ENCODE data around the gene CARTPT.

The CARTPT gene

DNA sequence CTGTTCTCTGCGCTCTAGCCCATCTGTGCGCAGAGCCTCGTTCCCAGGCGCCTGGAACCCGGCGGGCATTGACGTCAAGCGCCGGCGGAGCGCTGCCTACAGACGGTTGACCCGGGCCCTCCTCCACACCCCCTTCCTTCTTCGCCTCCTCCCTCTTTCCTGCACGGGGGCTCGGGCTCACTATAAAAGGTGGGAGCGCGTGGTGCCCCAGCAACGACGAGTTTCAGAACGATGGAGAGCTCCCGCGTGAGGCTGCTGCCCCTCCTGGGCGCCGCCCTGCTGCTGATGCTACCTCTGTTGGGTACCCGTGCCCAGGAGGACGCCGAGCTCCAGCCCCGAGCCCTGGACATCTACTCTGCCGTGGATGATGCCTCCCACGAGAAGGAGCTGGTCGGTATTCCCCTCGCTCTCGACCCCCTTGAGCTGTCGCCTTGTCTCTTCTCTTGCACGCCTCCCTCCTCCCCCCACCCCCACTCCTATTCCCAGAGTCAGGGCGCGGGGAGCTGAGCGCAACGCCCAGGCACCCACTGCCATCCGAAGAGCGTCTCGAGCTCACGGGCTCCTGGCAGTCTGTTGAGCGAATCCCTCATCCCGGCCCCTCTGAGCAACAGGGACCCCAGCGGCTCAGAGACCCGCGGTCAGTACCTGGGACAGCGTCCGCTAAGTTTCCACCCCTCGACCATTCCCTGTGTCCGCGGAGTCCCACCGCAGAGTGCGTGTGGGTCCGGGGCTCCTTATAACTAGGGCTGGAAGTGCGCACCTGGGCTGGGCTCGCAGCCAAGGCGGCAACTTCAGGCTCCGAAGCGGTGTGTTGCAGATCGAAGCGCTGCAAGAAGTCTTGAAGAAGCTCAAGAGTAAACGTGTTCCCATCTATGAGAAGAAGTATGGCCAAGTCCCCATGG lies at the start of gene CARTPT:
TSS of gene CARTPT (plus strand) at position 213 of the 902 bp plus-strand sequence. CDS start at position 232, 19 bp downstream.
- no peak for DNase-seq (ENCODE audit: low read depth)

DNA sequence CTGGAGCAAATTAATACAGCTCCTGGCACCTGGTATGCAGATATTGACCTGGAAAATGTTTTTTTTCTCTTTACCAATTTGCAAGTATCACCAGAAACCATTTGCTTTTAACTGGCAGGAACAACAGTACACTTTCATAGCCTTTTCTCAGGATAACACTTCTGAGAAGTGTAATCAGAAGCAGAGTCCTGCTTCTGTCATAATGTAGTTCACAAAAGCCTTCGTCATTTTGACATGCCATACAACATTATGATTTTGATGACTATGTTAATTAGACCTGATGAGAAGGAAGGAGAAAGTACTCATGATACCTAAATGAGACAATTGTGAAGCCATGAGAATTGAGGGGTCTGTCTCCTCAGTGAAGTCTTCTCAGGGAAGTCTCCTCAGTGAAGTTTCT lies 41.1 kb upstream of the CARTPT start:
- DNase-seq (ENCODE audit: low read depth), result no peak

DNA sequence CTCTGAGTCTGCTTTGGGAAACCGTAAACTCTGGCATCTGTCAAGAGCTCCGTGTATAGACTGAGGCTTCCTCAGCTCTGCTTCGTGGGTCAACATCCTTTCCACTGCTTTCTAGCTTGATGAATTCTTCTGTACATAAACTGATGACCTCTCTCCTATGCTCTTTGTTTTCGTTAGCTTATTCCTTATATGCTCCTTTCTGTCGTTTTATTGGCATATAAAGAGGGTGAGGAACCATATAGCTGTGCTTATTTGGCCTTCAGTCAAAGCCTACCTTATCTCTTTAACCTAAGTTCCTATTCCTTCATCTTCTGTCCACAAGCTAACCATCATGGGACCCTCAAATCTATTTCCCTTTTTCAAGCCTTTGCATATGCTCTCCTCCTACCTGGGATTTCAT lies 39.4 kb upstream of the CARTPT start:
- no peak for DNase-seq (ENCODE audit: low read depth)

DNA sequence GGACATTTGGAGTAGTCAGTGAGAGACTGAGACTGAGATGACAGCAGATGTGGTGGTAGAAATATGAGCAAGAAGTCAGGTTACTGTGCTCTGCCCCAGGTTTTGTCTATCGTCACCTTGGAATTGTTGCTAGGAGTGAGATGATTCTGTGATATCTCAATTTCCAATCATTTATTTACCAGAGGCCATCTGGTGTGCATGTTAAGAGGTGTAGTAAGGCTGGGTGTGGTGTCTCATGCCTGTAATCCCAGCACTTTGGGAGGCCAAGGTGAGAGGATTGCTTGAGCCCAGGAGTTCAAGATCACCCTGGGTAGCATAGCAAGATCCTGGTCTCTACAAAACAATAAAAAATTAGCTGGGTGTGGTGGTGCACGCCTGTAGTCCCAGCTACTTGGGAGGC lies 38.6 kb upstream of the CARTPT start:
- no peak for DNase-seq (ENCODE audit: low read depth)

DNA sequence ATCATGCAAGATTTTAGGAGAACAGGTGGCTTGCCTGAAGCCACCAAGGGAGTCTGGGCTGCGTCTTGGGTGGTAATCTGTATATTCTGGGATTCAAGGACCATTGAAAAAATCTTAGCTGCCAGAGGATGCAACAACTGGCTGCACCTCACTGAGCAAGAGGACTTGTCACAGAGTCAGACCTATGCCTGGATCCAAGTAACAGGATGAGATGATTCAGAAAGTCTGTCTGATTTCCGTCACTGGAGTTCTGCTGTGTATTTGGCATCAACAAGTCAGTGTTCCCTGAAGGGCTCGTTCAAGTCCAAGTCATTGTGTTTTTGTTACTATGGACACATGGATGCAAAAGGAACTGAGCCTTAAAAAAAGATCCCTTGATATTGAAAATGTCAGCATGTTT lies 37.8 kb upstream of the CARTPT start:
- no peak for DNase-seq (ENCODE audit: low read depth)

DNA sequence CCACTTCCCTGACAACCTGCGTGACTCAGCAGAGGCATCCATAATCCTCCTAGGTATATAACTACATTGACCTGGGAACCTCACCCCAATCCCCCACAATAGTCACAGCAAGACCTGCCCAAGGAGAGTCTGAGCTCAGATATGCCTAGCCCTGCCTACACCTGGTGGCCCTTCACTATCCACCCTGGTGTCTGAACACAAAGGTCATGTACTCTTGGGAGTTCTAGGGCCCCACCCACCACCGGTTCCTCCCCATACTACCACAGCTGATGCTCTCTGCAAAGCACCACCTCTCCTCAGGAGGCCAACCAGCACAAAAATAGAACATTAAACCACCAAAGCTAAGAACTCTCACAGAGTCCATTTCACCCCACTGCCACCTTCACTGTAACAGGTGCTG lies 34.8 kb upstream of the CARTPT start:
- no peak for DNase-seq (ENCODE audit: low read depth)

DNA sequence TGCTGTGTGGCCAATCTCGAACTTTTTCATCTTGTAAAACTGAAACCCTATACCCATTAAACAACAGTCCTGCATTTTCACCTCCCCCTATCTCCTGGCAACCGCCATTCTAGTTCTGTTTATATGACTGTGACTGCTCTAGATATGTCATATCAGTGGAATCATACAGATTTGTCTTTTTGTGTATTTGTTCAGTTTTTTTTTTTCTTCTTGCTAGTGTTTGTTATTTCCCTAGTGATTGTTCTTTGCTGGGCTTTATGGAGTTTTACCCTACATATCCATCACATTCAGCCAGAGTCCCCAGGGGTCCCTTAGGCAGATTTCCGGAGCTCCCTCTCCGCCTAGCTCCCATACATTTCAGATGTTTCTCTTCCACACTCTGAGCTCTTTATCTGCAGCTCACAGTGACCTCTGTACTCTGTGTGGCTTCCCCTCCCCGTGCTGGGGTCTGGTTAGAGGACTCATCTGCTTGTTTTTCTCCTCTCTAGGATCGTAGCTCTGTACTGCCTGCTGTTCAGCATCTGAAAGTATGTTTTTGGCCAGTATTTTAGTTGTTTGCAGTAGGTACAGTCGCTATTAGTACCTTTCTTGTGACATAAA lies 25.1 kb upstream of the CARTPT start:
- no peak for DNase-seq (ENCODE audit: low read depth)

DNA sequence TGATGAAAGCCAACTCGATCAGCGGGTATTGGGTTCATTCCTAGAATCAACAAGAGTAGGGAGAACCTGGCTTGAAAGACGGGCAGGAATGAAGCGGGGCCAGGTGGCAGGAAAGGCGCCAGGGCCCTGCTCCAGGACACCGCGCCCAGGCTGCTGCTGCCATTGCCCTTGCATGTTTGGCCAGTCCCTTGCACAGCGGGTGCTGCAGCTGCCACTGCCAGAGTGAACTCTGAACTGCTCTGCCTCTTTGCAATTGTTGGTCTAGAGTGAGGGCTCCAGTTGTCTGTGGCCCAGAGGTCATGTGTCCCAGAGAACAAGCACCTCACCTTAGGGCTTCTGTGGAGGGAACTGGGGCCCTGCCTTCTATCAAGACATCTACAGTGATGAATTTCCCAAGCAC lies 24.0 kb upstream of the CARTPT start:
- no peak for DNase-seq (ENCODE audit: low read depth)

DNA sequence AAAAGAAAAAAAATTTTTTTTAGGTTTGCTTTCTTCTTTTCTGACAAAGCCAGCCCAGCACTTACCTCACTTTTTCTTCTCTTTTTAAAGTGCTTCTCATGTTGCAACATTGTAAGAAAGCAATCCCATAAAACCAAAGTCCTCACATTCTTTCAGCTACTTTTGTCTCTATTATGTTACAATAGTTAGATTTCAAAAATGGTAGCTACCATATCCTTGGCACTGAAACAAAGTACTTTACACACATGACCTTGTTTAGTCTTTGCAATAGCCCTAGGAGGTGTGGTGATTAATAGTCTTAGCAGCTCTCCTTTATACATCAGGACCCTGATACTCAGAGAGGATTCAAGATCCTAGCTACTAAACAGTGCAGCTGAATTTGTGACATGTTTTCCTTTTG lies 23.5 kb upstream of the CARTPT start:
- DNase-seq (ENCODE audit: low read depth), result no peak

DNA sequence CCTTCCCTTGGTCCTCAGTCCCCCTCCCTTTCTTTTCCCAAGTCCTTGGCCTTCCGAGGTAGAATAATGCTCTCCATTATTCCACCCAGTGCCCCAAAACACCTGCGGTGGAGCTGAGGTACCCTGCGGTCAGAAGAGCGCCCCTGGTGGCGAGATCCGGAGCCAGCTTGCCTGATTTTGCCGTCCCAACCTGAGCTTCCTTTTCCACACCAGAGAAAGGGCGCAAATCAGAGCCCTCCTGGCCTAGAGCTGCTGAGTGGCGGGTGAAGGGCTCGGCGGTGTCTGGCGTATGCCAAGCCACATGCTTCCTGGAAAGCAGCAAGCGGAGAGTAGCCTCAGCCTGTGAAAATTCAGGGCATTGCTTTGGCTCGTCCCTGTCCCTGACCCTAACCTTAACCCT lies 21.1 kb upstream of the CARTPT start:
- DNase-seq (ENCODE audit: low read depth), result no peak

DNA sequence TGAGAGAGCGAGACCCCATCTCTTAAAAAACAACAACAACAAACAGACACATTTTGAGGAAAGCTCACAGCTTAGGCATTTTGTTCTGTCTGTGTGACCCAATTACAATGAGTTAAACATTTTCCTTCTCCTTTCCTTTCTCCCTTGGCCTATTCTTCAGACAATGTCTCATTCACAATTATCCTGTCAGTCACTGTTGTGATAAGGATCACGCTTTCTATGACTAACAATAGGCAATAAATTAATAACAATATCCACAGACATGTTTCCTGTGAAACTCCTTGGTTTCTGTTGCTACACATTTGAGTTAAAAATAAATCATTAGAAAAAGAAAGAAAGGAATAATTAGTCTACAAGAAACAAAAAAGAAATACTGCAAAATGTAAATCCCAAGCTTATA lies 19.8 kb upstream of the CARTPT start:
- DNase-seq (ENCODE audit: low read depth), result no peak

DNA sequence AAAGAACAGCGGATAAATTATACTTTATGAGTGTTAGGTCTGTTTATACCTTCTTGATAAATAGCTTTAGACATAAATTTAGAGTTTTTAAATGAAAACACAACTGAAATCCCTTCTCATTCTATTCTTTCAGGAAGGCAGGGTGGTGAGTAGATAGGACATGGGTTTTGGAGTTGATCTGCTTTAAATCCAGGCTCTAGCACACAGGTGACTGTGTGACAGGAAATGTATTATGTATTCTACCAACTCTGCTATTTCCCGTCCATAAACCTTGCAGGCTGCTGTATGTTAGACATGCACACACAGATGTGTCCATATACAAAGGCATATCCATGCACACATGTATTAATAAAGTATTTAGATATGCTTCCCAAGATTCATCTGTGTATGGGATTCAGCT lies 19.3 kb upstream of the CARTPT start:
- DNase-seq (ENCODE audit: low read depth), result no peak

DNA sequence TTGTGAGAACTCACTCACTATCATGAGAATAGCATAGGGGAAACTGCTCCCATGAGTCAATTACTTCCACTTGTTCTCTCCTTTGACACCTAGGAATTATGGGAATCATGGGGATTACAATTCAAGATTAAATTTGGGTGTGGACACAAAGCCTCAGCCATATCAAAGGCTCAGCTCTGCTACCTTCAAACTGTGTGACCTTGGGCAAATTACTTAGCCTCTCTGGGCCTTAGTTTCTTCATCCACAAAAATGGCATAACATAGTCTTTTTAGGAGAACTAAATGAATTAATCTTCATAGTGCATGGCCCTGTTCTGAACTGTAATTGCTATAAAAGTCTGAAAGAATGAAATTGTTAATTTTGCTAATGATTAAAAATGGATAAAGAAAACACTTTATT lies 18.3 kb upstream of the CARTPT start:
- DNase-seq (ENCODE audit: low read depth), result no peak

DNA sequence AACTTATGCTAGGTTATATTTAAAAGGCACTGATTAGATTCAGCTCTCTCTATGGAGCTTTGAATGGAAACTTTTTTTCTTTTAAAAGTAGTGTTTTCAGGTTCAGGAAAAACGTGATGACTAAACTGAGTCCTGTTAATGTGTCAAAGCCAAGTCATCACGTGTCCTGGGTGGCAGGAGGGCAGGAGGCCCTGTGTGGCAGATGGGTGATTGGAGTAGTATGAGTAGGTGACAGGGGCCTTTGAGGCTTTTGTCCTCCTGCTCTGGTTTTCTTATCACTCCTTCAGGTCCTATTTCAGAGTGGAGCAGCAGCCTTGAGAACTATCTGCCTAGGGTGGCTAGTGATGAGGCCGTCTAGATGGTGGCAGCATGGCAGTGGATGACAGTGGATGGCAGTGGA lies 17.7 kb upstream of the CARTPT start:
- no peak for DNase-seq (ENCODE audit: low read depth)

DNA sequence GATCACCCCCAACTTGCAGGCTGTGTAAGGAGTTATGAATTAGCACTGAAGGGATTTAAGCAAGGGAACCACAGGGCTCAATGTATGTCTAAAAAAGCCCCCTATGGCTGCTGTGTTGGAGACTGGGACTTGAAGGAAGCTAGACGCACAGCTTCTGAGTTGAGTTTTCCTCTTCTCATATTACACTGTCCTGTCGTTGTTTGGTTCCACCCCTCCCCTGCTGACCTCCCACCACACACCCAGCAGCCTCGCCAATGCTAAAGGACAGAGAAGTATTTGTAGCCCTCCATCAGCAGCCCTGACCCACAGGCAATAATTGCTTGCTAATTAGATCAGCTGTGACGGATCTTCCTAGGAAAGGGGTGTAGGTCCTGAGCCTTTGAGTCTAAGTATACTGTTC lies 15.1 kb upstream of the CARTPT start:
- DNase-seq (ENCODE audit: low read depth), result no peak

DNA sequence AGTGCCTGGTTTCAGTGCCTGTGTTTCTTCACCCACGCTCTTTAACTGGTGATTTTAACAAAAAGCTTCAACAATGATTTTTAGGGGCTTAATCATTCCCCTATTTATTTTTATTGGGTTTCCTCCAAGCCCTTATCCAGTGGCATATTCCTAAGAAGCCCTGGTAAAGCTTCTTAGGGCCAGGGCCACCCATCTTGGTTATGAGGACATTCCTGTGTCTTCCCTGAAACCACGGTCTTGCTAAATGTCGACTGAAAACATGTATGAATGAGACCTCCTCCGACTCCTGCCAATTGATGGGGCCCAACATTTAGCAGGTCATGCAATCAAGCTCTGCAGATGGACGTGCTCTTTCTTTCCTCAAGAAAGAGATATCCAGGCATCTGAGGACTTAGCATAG lies 13.7 kb upstream of the CARTPT start:
- DNase-seq (ENCODE audit: low read depth), result no peak

DNA sequence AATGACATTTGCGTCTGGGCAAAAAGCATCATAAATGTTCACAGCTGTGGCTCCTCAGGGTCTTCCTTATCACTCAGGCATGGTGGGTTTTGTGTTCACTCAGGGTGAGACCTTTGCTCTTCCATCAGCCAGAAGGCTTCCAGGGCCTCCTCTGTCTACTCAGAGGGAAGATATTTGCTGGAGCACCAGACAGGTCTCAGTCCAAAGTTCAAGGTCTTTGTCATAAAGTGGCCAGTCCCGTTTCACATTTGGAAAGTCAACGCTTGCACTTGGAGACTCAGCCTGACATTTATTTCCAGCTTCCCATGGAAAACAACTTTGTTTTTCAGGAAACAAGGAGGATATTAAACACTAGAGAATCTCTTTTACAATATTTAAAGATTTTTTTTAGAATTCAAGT lies 12.2 kb upstream of the CARTPT start:
- no peak for DNase-seq (ENCODE audit: low read depth)

DNA sequence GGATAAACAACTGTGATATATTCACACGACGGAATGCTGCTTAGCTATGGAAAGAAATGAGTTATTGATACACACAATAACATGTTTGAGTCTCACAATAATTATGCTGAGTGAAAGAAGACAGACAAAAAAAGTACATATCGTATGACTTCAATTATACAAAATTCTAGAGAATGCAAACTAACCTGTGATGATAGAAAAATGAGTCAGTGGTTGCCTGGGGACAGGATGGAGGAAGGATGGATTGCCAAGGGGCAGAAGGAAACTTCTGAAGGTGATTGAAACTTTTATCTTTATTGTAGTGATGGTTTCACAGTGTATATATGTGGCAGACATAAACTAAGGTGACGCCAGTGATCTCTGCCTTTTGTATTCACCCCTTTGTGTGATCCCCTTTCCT lies 7.5 kb upstream of the CARTPT start:
- DNase-seq (ENCODE audit: low read depth), result no peak

DNA sequence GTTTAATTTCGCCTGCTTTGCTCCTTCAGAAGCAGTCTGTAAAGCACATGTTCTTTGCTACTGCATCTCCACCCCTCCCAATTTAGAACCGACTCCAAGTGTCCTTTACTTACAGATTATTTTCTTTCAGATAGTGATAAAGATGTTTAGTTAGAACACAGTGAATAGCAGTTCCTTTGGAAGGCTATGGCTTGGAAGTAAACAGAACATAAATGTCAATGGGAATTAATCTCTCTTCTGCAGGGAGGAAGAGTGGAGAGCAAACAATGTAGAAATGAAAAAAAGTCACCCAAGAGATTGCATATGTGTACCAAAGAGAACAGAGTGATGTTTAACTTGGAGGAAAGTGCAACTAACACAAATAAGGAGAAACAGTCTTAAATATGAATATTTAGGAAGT lies 4.2 kb upstream of the CARTPT start:
- no peak for DNase-seq (ENCODE audit: low read depth)

DNA sequence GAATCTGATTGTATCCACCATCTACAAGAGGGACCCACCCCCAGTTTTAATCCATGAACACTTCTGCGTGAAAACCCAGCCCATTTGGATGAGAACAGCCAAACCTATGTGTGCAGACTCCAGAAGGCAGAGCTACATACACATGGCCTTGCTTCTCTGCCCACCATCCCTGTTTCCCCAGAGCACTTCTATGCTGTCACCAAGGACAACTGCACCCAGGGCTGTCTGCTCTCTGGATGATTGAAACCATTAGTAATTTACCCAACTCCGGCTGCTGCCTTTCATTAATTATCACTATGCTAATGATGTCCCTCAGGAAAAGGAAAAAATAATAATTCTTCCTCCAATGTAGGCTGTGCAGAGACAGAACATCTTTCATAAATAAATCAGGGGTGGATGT lies 8.9 kb downstream of the CARTPT start:
- DNase-seq (ENCODE audit: low read depth), result no peak

DNA sequence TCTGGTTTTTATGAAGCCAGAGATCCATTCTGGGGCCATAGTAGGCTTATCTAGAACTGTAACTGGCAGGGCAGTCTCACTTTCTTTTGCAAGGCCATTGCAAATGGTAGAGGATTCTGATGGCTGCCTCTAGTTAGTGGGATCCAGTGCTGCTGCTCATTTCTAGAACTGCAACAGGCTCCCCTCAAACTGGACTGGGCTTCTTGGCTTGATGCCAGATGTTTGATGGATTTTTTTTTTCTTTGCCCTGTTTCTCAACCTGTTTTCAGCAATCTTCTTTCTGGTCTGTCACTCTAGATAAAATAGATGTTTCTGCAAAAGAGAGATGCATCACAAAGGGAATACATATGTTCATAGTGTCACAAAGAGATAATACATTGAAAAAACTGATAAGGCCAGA lies 11.9 kb downstream of the CARTPT start:
- no peak for DNase-seq (ENCODE audit: low read depth)

DNA sequence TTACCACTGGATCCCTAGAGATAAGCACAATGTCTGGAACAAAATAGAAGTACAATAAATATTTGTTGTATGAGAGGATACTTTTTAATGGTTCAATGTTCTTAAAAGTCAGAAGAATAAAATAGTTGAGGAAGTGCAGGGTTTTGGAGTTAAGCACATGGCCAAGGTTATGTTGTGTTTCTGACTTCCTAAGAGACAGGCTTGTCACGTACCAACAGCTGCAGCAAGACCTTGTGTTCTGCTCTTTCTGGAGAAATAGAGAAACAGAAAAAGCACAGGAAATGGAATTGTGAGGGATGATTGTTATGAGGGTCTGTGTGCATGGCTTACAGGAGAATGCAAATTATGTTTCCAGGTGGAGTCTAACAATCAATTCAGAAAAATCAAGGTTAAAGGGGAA lies 12.9 kb downstream of the CARTPT start:
- no peak for DNase-seq (ENCODE audit: low read depth)

DNA sequence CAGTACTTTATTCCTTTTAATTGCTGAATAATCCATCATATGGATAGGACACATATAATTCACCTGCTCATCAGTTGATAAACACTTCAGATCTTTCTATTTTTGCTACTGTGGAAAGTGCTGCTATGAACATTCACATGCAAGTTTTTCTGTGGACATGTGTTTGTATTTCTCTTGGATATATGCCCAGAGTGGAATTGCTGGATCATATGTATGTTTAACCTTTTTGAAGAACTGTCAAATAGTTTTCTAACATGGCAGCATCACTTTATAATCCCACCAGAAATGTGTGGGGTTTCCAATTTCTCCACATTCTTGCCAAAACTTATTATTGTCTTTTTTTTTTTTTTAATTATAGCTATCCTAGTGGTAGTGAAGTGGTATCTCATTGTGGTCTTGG lies 15.1 kb downstream of the CARTPT start:
- DNase-seq (ENCODE audit: low read depth), result no peak
